ENCODE results near the gene TNS1. TPM values are rescaled to one million over a fixed set of nuclear protein-coding genes. Genes with fewer than 3 reads are reported as not detected.
A peak's percentile ranks its signal among the peaks of the same experiment; 100 is the strongest.

TNS1 gene
- total and polyA plus RNA-seq, 7 donors, result 73.4 to 742 (median 276) TPM

GRCh38 chr2:218031261-218031660, 28.5 kb upstream of the TNS1 start:
- intact Hi-C loops (cut with DNase I), result loop anchor here (5.0 kb wide), 1 partner anchor 34 kb away; no protein-coding TSS in a partner anchor
- Histone ChIP-seq H3K27me3 (ENCODE audit: insufficient read depth in 3 of 3, low read length in 2 of 3) (no peaks in the 10 kb centered on the region), H3K27ac (no peak overlapping the region), H3K4me3 (no peak overlapping the region), H3K4me1 (peaks cover 26% of the 10 kb centered on the region), H3K36me3 (ENCODE audit: insufficient read depth in 1 of 2, low read depth in 1 of 2) (no peaks in the 10 kb centered on the region), H3K9me3 (no peaks in the 10 kb centered on the region)
- DNase-seq (no peak), ATAC-seq (no peak)
- no peak for TF ChIP-seq CTCF (IDR thresholded peaks at IDR 0.05)
- 89 to 95% (median 91%) methylated on average over 1 of the region's 1 CpG for WGBS, 3 donors

- Histone ChIP-seq H3K27ac (no peak overlapping the region), H3K4me1 (peaks cover 32% of the 10 kb centered on the region), H3K9me3 (no peaks in the 10 kb centered on the region), H3K36me3 (ENCODE audit: insufficient read depth in 1 of 2, low read depth in 1 of 2) (no peaks in the 10 kb centered on the region), H3K27me3 (ENCODE audit: insufficient read depth in 3 of 3, low read length in 2 of 3) (no peaks in the 10 kb centered on the region), H3K4me3 (no peak overlapping the region)
- no peak for DNase-seq
- 90 to 94% (median 92%) methylated on average over 7 of the region's 7 CpGs for WGBS, 3 donors
- ATAC-seq, result no peak
- intact Hi-C loops (cut with DNase I), result loop anchor here (5.0 kb wide), 1 partner anchor 33 kb away; no protein-coding TSS in a partner anchor
- TF ChIP-seq CTCF (IDR thresholded peaks at IDR 0.05), result no peak
Measured at GRCh38 chr2:218030409-218031195, 27.8 kb upstream of the TNS1 start.

- Histone ChIP-seq H3K4me1 (peaks cover 33% of the 10 kb centered on the region), H3K4me3 (no peak overlapping the region), H3K9me3 (no peaks in the 10 kb centered on the region), H3K27ac (no peak overlapping the region), H3K36me3 (ENCODE audit: insufficient read depth in 1 of 2, low read depth in 1 of 2) (no peaks in the 10 kb centered on the region), H3K27me3 (ENCODE audit: insufficient read depth in 3 of 3, low read length in 2 of 3) (no peaks in the 10 kb centered on the region)
- DNase-seq (no peak), ATAC-seq (peak in 3 of 4 donors; percentile 50 to 54 (median 51))
- TF ChIP-seq CTCF (IDR thresholded peaks at IDR 0.05), result no peak
- intact Hi-C loops (cut with DNase I), result loop anchor here (5.0 kb wide), 1 partner anchor 32 kb away; no protein-coding TSS in a partner anchor
- 55 to 79% (median 66%) methylated on average over 17 of the region's 17 CpGs for WGBS, 3 donors
Measured at GRCh38 chr2:218029366-218030360, 26.9 kb upstream of the TNS1 start.

GRCh38 chr2:218028562-218029348, 26.0 kb upstream of the TNS1 start:
- WGBS, 3 donors, result 52 to 68% (median 56%) methylated on average over 6 of the region's 6 CpGs
- ATAC-seq (no peak), DNase-seq (no peak)
- Histone ChIP-seq H3K4me3 (no peak overlapping the region), H3K36me3 (ENCODE audit: insufficient read depth in 1 of 2, low read depth in 1 of 2) (no peaks in the 10 kb centered on the region), H3K9me3 (no peaks in the 10 kb centered on the region), H3K4me1 (peaks cover 35% of the 10 kb centered on the region), H3K27ac (no peak overlapping the region), H3K27me3 (ENCODE audit: insufficient read depth in 3 of 3, low read length in 2 of 3) (no peaks in the 10 kb centered on the region)
- TF ChIP-seq CTCF (IDR thresholded peaks at IDR 0.05), result no peak
- intact Hi-C loops (cut with DNase I), result no loop called here
